HL-60 (cell line): Measurements from ENCODE around the gene RGP1.
A peak's percentile ranks its signal among the peaks of the same experiment; 100 is the strongest.

Experiments used
- DNase-seq, 2 experiments: peaks; one replicate each; pipeline ENCODE4 v3.0.0-alpha.2; 2010 to 2020; ENCODE audit warnings: low read depth in 1 of 2, low spot score in 1 of 2
- H3K27ac ChIP-seq: fragments of 250-450 bp; sonication (Bioruptor Pico); replicated peaks from 2 replicates; pipeline ENCODE4 v1.5.1; 2020; ENCODE audit warnings: mild to moderate bottlenecking, moderate library complexity
- H3K27me3 ChIP-seq: fragments of 250-450 bp; sonication (Bioruptor Pico); 2 replicates; pipeline ENCODE4 v1.5.1; 2021; ENCODE audit warnings: mild to moderate bottlenecking, moderate library complexity; ENCODE audit not compliant: insufficient read depth, poor library complexity, severe bottlenecking
- H3K4me3 ChIP-seq: replicated peaks from 2 replicates; pipeline ENCODE4 v1.5.1; 2011; ENCODE audit warnings: mild to moderate bottlenecking, control low read depth, low read length; ENCODE audit not compliant: insufficient read depth
- GABPA ChIP-seq: IDR thresholded peaks from 2 replicates; pipeline ENCODE4 v1.6.1; 2012; ENCODE audit warnings: low read depth
- POLR2AphosphoS5 ChIP-seq: IDR thresholded peaks from 2 replicates; pipeline ENCODE4 v1.6.1; 2012; ENCODE audit warnings: low read depth
- SPI1 ChIP-seq: IDR thresholded peaks from 2 replicates; pipeline ENCODE4 v1.6.1; 2012; ENCODE audit warnings: low read depth, mild to moderate bottlenecking, borderline replicate concordance
- TF ChIP-seq, protein P1 (sequence below): IDR thresholded peaks from 2 replicates; pipeline ENCODE4 v1.6.1; 2012; ENCODE audit warnings: low read depth; ENCODE audit not compliant: insufficient replicate concordance
- TF ChIP-seq, protein P2 (sequence below): IDR thresholded peaks from one replicate; pipeline ENCODE4 v1.5.1; 2011; ENCODE audit warnings: low read length, control low read depth, inconsistent platforms; ENCODE audit not compliant: insufficient read depth

RGP1 gene

DNA sequence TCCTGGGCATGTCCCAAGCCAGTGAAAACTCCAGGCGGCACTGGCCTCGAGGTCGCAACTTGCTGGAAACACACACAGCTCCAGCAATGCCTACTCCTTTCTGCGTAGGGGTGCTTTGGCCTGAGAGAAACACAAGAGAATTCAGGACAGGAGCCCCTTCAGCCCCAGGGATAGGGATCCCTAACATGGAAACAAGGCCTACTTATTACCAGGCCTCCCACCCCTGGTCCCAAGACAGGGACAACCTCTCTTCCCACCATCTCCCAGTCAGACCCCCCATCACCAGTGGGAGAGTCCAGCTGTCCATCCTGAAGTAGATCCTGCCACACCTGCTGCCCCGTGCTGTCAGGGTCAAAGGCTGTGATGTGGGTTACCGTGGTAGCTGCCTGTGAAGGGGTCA lies 8.8 kb upstream of the RGP1 start:
- no peak for DNase-seq
- H3K4me3 ChIP-seq = no peak overlapping the region
- H3K27ac ChIP-seq = no peak overlapping the region
- H3K27me3 ChIP-seq = no peaks in the 10 kb centered on the region
- TF ChIP-seq GABPA (no peak), POLR2AphosphoS5 (no peak), SPI1 (no peak)
- TF ChIP-seq, protein P1, sequence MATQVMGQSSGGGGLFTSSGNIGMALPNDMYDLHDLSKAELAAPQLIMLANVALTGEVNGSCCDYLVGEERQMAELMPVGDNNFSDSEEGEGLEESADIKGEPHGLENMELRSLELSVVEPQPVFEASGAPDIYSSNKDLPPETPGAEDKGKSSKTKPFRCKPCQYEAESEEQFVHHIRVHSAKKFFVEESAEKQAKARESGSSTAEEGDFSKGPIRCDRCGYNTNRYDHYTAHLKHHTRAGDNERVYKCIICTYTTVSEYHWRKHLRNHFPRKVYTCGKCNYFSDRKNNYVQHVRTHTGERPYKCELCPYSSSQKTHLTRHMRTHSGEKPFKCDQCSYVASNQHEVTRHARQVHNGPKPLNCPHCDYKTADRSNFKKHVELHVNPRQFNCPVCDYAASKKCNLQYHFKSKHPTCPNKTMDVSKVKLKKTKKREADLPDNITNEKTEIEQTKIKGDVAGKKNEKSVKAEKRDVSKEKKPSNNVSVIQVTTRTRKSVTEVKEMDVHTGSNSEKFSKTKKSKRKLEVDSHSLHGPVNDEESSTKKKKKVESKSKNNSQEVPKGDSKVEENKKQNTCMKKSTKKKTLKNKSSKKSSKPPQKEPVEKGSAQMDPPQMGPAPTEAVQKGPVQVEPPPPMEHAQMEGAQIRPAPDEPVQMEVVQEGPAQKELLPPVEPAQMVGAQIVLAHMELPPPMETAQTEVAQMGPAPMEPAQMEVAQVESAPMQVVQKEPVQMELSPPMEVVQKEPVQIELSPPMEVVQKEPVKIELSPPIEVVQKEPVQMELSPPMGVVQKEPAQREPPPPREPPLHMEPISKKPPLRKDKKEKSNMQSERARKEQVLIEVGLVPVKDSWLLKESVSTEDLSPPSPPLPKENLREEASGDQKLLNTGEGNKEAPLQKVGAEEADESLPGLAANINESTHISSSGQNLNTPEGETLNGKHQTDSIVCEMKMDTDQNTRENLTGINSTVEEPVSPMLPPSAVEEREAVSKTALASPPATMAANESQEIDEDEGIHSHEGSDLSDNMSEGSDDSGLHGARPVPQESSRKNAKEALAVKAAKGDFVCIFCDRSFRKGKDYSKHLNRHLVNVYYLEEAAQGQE = no peak
- TF ChIP-seq, protein P2, sequence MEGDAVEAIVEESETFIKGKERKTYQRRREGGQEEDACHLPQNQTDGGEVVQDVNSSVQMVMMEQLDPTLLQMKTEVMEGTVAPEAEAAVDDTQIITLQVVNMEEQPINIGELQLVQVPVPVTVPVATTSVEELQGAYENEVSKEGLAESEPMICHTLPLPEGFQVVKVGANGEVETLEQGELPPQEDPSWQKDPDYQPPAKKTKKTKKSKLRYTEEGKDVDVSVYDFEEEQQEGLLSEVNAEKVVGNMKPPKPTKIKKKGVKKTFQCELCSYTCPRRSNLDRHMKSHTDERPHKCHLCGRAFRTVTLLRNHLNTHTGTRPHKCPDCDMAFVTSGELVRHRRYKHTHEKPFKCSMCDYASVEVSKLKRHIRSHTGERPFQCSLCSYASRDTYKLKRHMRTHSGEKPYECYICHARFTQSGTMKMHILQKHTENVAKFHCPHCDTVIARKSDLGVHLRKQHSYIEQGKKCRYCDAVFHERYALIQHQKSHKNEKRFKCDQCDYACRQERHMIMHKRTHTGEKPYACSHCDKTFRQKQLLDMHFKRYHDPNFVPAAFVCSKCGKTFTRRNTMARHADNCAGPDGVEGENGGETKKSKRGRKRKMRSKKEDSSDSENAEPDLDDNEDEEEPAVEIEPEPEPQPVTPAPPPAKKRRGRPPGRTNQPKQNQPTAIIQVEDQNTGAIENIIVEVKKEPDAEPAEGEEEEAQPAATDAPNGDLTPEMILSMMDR = no peak

DNA sequence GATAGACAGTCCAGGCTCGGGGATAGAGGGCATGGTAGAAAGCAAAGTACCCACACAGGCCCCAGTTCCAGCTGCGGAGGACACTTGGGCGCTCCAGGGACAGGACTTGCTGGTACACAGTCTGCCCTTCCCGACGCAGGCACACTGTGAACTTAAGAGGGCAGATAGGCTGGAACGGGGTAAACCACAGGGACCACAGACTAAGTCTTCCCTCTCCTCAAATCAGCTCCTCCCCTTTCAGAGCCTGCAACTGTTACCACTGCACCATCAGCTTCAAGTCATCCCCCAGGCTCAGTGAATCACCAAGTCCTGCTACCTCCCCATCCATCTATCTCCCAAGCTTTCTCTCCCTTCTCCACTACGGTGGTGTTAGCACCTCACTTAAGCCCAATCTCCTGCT lies 7.3 kb upstream of the RGP1 start:
- Histone ChIP-seq H3K27ac (no peak overlapping the region), H3K4me3 (no peak overlapping the region), H3K27me3 (no peaks in the 10 kb centered on the region)
- TF ChIP-seq GABPA (no peak), SPI1 (no peak), POLR2AphosphoS5 (no peak)
- TF ChIP-seq, protein P1 = no peak
- TF ChIP-seq, protein P2 = no peak
- DNase-seq = no peak

DNA sequence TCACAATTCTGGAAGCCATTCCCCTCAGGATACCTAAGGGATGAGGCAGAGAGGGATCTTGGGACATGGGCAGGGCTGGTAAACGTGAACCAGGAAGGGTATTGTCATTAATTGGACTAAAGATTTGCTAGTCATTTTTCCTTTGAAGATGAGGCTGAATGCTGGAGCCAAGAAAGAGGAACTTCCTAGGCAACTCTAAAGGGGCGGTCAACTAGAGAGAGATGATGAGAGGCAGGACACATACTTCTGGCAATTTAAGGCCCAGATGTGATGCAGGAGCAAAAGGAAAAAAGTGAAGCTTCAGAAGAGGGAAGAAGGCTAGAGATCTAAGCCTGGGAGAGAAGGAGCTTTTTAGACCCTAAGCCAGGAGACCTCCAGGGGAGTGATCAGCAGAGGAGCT lies 5.6 kb upstream of the RGP1 start:
- H3K27me3 ChIP-seq = no peaks in the 10 kb centered on the region
- DNase-seq = peak in 1 of 2 experiments; percentile 26
- no peak overlapping the region for H3K27ac ChIP-seq
- peak; percentile 28; the same call in 1 of the 2 replicates for TF ChIP-seq SPI1
- no peak for TF ChIP-seq POLR2AphosphoS5
- no peak overlapping the region for H3K4me3 ChIP-seq

DNA sequence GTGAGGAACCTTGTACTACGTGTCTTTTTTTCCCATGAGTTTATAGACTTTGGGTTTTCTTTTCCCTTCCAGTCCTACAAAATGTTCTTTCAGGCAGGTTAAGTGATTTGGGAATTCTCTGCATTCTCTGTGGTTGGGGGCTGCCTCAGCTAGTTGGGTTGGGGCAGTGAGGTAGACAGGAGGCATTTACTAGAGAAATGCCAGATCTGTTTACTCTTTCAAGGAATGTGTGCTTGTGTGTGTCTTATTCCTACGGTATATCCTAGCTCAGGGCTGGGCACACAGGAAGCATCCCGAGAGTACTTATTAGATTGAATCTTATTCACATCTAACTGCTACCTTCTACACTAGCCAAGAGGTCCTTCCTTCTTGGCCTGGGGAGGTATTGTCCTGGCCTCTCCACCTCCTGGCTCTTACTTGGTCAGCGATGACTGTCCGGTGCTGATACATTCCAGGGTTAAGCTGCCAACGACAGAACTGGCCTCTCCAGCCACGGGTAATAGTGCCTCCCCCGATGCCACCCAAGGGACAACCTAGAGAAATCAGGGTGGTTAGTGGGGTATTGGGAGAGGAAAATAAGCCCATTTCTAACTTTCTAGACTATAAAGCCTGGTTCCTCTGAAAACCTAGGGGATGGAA lies 5.1 kb upstream of the RGP1 start:
- no peak for DNase-seq
- TF ChIP-seq GABPA (no peak), SPI1 (no peak), POLR2AphosphoS5 (no peak)
- TF ChIP-seq, protein P2 = no peak
- TF ChIP-seq, protein P1 = no peak
- Histone ChIP-seq H3K27me3 (no peaks in the 10 kb centered on the region), H3K27ac (no peak overlapping the region), H3K4me3 (no peak overlapping the region)
